Karpas-422 (cell line): Measurements from ENCODE around the gene INTS3. TPM values are rescaled to one million over a fixed set of nuclear protein-coding genes. Genes with fewer than 3 reads are reported as not detected.

Experiments used
- DNase-seq: peaks from one replicate; pipeline ENCODE4 v3.0.0-alpha.2; 2015
- H2AFZ ChIP-seq: fragments of 200-600 bp; sonication (generic); 2 replicates; pipeline ENCODE4 v1.6.1; 2014; ENCODE audit warnings: antibody characterized with exemption, low read length, mixed read lengths
- H3K27ac ChIP-seq: fragments of 200-600 bp; sonication (generic); 2 replicates; pipeline ENCODE4 v1.5.1; 2014; ENCODE audit warnings: mild to moderate bottlenecking, low read length, moderate library complexity
- H3K27me3 ChIP-seq: fragments of 200-600 bp; sonication (generic); 2 replicates; pipeline ENCODE4 v1.6.1; 2014; ENCODE audit warnings: low read length, mixed read lengths
- H3K36me3 ChIP-seq: fragments of 200-600 bp; sonication (generic); 2 replicates; pipeline ENCODE4 v1.6.1; 2014; ENCODE audit warnings: low read length, mixed read lengths; ENCODE audit not compliant: insufficient read depth
- H3K4me1 ChIP-seq: fragments of 200-600 bp; sonication (generic); 2 replicates; pipeline ENCODE4 v1.6.1; 2014; ENCODE audit warnings: mild to moderate bottlenecking, low read length, mixed read lengths
- H3K4me2 ChIP-seq: fragments of 200-600 bp; sonication (generic); 2 replicates; pipeline ENCODE4 v1.6.1; 2014; ENCODE audit warnings: low read length, low read depth, mild to moderate bottlenecking; ENCODE audit not compliant: poor library complexity, severe bottlenecking
- H3K4me3 ChIP-seq: fragments of 200-600 bp; sonication (generic); 2 replicates; pipeline ENCODE4 v1.5.1; 2014; ENCODE audit warnings: mild to moderate bottlenecking, antibody characterized with exemption, low read length, mixed read lengths
- H3K79me2 ChIP-seq: fragments of 200-600 bp; sonication (generic); 2 replicates; pipeline ENCODE4 v1.6.1; 2014; ENCODE audit warnings: mild to moderate bottlenecking, low read length, mixed read lengths
- H3K9ac ChIP-seq: fragments of 200-600 bp; sonication (generic); 2 replicates; pipeline ENCODE4 v1.6.0; 2014; ENCODE audit warnings: low read length
- H3K9me2 ChIP-seq: fragments of 200-600 bp; sonication (generic), shearing (Covaris generic); replicated peaks from 2 replicates; pipeline ENCODE4 v1.6.0; 2014; ENCODE audit warnings: mild to moderate bottlenecking, low read length, moderate library complexity; ENCODE audit not compliant: insufficient read depth
- H3K9me3 ChIP-seq: fragments of 300-700, 200-600 bp; sonication (generic); 2 replicates; pipeline ENCODE4 v1.6.1; 2014; ENCODE audit warnings: low read length, mixed read lengths
- H4K20me1 ChIP-seq: fragments of 200-600 bp; sonication (generic); 2 replicates; pipeline ENCODE4 v1.6.1; 2014; ENCODE audit warnings: mild to moderate bottlenecking, antibody characterized with exemption, low read length, low read depth; ENCODE audit not compliant: insufficient read depth
- total RNA-seq: library from RNA; depleted of rRNA; stranded (reverse); fragments of >200 nt; shearing (Covaris generic); gene quantifications from 2 replicates; pipeline ENCODE4 v1.2.3, GENCODE V29; 2014; ENCODE audit warnings: low replicate concordance

INTS3 gene
- total RNA-seq, 1 experiment from 2014 or later: 65.4 TPM

DNA sequence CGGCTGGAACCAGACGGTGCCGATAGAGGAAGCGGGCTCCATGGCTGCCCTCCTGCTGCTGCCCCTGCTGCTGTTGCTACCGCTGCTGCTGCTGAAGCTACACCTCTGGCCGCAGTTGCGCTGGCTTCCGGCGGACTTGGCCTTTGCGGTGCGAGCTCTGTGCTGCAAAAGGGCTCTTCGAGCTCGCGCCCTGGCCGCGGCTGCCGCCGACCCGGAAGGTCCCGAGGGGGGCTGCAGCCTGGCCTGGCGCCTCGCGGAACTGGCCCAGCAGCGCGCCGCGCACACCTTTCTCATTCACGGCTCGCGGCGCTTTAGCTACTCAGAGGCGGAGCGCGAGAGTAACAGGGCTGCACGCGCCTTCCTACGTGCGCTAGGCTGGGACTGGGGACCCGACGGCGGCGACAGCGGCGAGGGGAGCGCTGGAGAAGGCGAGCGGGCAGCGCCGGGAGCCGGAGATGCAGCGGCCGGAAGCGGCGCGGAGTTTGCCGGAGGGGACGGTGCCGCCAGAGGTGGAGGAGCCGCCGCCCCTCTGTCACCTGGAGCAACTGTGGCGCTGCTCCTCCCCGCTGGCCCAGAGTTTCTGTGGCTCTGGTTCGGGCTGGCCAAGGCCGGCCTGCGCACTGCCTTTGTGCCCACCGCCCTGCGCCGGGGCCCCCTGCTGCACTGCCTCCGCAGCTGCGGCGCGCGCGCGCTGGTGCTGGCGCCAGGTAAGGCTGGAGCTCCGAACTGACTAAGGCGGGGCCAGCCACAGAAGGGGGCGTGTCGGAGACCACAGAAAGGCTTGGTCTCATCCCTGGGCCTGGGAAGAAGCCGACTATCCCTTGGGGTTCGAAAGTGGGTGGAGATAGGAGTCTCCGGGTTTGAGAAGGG, 47.8 kb downstream of the INTS3 start:
- peak; percentile 83 for DNase-seq
- Histone ChIP-seq H3K27me3 (no peaks in the 10 kb centered on the region), H3K9me3 (no peaks in the 10 kb centered on the region), H2AFZ (peak overlapping the region; percentile 78), H4K20me1 (no peaks in the 10 kb centered on the region), H3K4me3 (peak overlapping the region; percentile 72), H3K9me2 (no peaks in the 10 kb centered on the region), H3K4me1 (peaks cover 26% of the 10 kb centered on the region), H3K4me2 (peak overlapping the region; percentile 93), H3K9ac (peak overlapping the region; percentile 77), H3K27ac (peak overlapping the region; percentile 41; the same call in 1 of the 2 replicates), H3K79me2 (no peaks in the 10 kb centered on the region), H3K36me3 (0 out of 2 replicates have a peak, but pooled peaks cover 9% of the 10 kb centered on the region)

- no peaks in the 10 kb centered on the region for H4K20me1 ChIP-seq
- H3K4me2 ChIP-seq: peak overlapping the region; percentile 93
- no peaks in the 10 kb centered on the region for H3K9me3 ChIP-seq
- peak overlapping the region; percentile 77 for H3K9ac ChIP-seq
- no peak overlapping the region for H3K27ac ChIP-seq
- peaks cover 25% of the 10 kb centered on the region for H3K4me1 ChIP-seq
- no peak for DNase-seq
- H3K79me2 ChIP-seq: no peaks in the 10 kb centered on the region
- H3K27me3 ChIP-seq: no peaks in the 10 kb centered on the region
- no peaks in the 10 kb centered on the region for H3K9me2 ChIP-seq
- H3K4me3 ChIP-seq: peak overlapping the region; percentile 72
- no peak overlapping the region for H2AFZ ChIP-seq
- H3K36me3 ChIP-seq: 0 out of 2 replicates have a peak, but pooled peaks cover 7% of the 10 kb centered on the region
Observed at GRCh38 chr1:153776352-153776751, 48.5 kb downstream of the INTS3 start.

DNA sequence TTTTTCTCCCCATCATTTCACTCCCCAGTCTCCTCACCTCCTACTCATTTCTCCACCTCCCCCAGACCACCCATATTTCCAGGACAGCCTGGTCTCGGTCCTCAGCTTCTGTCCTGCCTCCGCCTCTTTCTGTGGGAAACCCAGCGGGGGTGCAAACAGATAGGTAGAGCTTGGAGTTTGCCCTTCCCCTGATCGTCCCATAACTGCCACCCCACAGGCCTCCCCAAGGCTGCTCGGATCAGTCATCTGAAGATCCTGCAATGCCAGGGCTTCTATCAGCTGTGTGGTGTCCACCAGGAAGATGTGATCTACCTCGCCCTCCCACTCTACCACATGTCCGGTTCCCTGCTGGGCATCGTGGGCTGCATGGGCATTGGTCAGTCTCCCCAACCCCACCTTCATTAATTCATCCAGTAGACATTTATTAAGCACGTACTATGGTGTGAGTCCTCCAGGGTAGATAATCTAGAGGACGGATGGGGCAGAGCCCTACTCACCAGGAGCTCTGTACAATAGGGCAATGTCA, 49.1 kb downstream of the INTS3 start:
- Histone ChIP-seq H3K4me1 (peaks cover 25% of the 10 kb centered on the region), H3K9ac (no peak overlapping the region), H3K4me2 (no peak overlapping the region)

GRCh38 chr1:153777648-153778047, 49.8 kb downstream of the INTS3 start:
- Histone ChIP-seq H3K9ac (no peak overlapping the region), H4K20me1 (no peaks in the 10 kb centered on the region), H2AFZ (no peak overlapping the region), H3K27me3 (no peaks in the 10 kb centered on the region), H3K4me3 (no peak overlapping the region), H3K9me3 (no peaks in the 10 kb centered on the region), H3K4me1 (peaks cover 25% of the 10 kb centered on the region), H3K4me2 (no peak overlapping the region), H3K9me2 (no peaks in the 10 kb centered on the region), H3K36me3 (0 out of 2 replicates have a peak, but pooled peaks cover under 1% of the 10 kb centered on the region), H3K27ac (no peak overlapping the region), H3K79me2 (no peaks in the 10 kb centered on the region)
- DNase-seq: no peak

More for the DNA sequence above, 49.1 kb downstream of the INTS3 start:
- no peaks in the 10 kb centered on the region for H3K79me2 ChIP-seq
- no peak overlapping the region for H3K27ac ChIP-seq
- H3K36me3 ChIP-seq: 0 out of 2 replicates have a peak, but pooled peaks cover 7% of the 10 kb centered on the region
- no peak for DNase-seq
- H3K4me3 ChIP-seq: no peak overlapping the region
- no peak overlapping the region for H2AFZ ChIP-seq
- H3K9me2 ChIP-seq: no peaks in the 10 kb centered on the region
- no peaks in the 10 kb centered on the region for H4K20me1 ChIP-seq
- H3K9me3 ChIP-seq: no peaks in the 10 kb centered on the region
- H3K27me3 ChIP-seq: no peaks in the 10 kb centered on the region

DNA sequence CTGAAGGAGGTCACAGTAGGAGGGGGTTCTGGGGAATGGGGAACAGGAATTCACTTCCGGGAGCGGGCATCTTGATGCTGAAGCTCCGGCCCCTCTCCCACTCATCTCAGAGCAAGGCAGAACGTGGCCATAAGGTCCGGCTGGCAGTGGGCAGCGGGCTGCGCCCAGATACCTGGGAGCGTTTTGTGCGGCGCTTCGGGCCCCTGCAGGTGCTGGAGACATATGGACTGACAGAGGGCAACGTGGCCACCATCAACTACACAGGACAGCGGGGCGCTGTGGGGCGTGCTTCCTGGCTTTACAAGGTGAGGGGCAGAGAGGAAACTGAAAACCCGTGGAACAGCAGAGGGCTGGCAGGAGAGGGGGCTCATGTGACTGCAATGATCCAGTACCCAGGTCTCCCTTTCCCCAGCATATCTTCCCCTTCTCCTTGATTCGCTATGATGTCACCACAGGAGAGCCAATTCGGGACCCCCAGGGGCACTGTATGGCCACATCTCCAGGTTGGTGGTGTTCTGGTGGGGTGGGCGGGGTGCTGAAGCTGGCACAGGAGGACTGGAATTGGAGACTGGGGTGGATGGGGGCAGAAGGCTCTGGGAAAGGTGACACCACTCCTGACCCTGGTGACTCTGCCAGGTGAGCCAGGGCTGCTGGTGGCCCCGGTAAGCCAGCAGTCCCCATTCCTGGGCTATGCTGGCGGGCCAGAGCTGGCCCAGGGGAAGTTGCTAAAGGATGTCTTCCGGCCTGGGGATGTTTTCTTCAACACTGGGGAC, 50.4 kb downstream of the INTS3 start:
- H3K9me3 ChIP-seq: no peaks in the 10 kb centered on the region
- H3K4me1 ChIP-seq: peaks cover 31% of the 10 kb centered on the region
- H3K27me3 ChIP-seq: no peaks in the 10 kb centered on the region
- no peak for DNase-seq
- no peaks in the 10 kb centered on the region for H3K79me2 ChIP-seq
- H3K36me3 ChIP-seq: no peaks in the 10 kb centered on the region
- H3K4me3 ChIP-seq: no peak overlapping the region
- H3K9ac ChIP-seq: no peak overlapping the region
- H3K4me2 ChIP-seq: no peak overlapping the region
- H4K20me1 ChIP-seq: no peaks in the 10 kb centered on the region
- H3K9me2 ChIP-seq: no peaks in the 10 kb centered on the region
- H2AFZ ChIP-seq: no peak overlapping the region
- H3K27ac ChIP-seq: no peak overlapping the region

GRCh38 chr1:153778824-153779519, 51.1 kb downstream of the INTS3 start:
- Histone ChIP-seq H3K9ac (no peak overlapping the region), H3K4me3 (no peak overlapping the region), H3K9me3 (no peaks in the 10 kb centered on the region), H3K4me1 (peaks cover 35% of the 10 kb centered on the region), H3K27ac (no peak overlapping the region), H3K27me3 (no peaks in the 10 kb centered on the region), H2AFZ (no peak overlapping the region), H3K4me2 (no peak overlapping the region), H3K9me2 (no peaks in the 10 kb centered on the region), H3K79me2 (no peaks in the 10 kb centered on the region), H4K20me1 (no peaks in the 10 kb centered on the region), H3K36me3 (no peaks in the 10 kb centered on the region)
- no peak for DNase-seq

DNA sequence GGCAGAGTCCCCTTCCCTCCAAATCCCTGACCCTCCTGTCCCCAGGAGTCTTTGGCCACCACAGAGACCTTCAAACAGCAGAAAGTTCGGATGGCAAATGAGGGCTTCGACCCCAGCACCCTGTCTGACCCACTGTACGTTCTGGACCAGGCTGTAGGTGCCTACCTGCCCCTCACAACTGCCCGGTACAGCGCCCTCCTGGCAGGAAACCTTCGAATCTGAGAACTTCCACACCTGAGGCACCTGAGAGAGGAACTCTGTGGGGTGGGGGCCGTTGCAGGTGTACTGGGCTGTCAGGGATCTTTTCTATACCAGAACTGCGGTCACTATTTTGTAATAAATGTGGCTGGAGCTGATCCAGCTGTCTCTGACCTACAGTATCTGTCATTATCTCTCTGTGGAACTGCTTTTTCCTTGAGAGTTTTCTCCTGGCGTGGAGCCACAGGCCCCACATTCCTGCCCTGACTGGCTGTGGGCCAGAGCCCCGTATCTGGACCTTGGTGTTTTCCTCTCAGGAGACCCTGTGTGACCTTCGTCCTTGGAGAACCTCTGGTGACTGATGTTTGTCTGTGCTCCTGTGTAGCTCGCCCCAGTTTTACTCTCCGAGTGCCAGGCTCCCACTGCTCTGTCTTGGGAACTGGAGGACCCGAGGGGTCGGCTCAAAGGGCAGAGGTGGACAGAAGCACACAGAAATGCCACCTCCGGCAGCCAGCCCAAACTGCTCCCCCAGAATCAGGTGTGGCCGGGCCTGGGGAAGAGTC, 52.1 kb downstream of the INTS3 start:
- peaks cover 27% of the 10 kb centered on the region for H3K4me1 ChIP-seq
- H3K27ac ChIP-seq: no peak overlapping the region
- no peaks in the 10 kb centered on the region for H3K9me2 ChIP-seq
- H3K4me2 ChIP-seq: no peak overlapping the region
- no peak overlapping the region for H3K9ac ChIP-seq
- H2AFZ ChIP-seq: no peak overlapping the region
- H3K4me3 ChIP-seq: no peak overlapping the region
- H3K27me3 ChIP-seq: no peaks in the 10 kb centered on the region
- H3K79me2 ChIP-seq: no peaks in the 10 kb centered on the region
- H3K9me3 ChIP-seq: no peaks in the 10 kb centered on the region
- H3K36me3 ChIP-seq: no peaks in the 10 kb centered on the region
- H4K20me1 ChIP-seq: no peaks in the 10 kb centered on the region
- DNase-seq: no peak
